Esophagus muscularis mucosa (tissue), 4 donors: ENCODE results near the gene GOLGA7B. TPM values are rescaled to one million over a fixed set of nuclear protein-coding genes. Genes with fewer than 3 reads are reported as not detected.

ENCODE experiments used
- DNase-seq: peaks from one replicate; pipeline ENCODE4 v3.0.0-alpha.2; 2017; ENCODE audit errors: extremely low spot score
- H3K27ac ChIP-seq, 4 donors: fragments of 200-600 bp; sonication (generic); replicated peaks in 1 of 4; 1 replicate in 3 of 4; 2 replicates in 1 of 4; pipeline ENCODE4 v1.5.1; 2016 to 2019; ENCODE audit warnings: mild to moderate bottlenecking in 1 of 4
- H3K27me3 ChIP-seq, 4 donors: fragments of 200-600 bp; sonication (generic); one replicate each; pipeline versions ENCODE4 v1.5.1 to v1.6.0; 2016 to 2019
- H3K36me3 ChIP-seq, 4 donors: fragments of 200-600 bp; sonication (generic); one replicate each; pipeline ENCODE4 v1.5.1; 2016 to 2019
- H3K4me1 ChIP-seq, 4 donors: fragments of 200-600 bp; sonication (generic); one replicate each; pipeline ENCODE4 v1.5.1; 2016 to 2019
- H3K4me3 ChIP-seq, 4 donors: fragments of 200-600 bp; sonication (generic); 1 replicate in 2 of 4; 2 replicates in 2 of 4; pipeline ENCODE4 v1.5.1; 2016 to 2019; ENCODE audit warnings: mild to moderate bottlenecking in 4 of 4, moderate library complexity in 1 of 4
- H3K9me3 ChIP-seq, 4 donors: fragments of 200-600 bp; sonication (generic); 1 replicate in 3 of 4; 2 replicates in 1 of 4; pipeline ENCODE4 v1.5.1; 2016 to 2019
- CTCF ChIP-seq, 3 experiments: fragments of 200-600 bp in 2 of 3; fragments of 450-650 bp in 1 of 3; sonication (generic) in 2 of 3; IDR thresholded peaks; one replicate each; pipeline ENCODE4 v1.5.1; 2017 to 2019; ENCODE audit warnings: antibody characterized with exemption in 3 of 3, mild to moderate bottlenecking in 2 of 3, moderate library complexity in 1 of 3
- EP300 ChIP-seq: sonication (generic); formaldehyde crosslinking; IDR thresholded peaks from one replicate; pipeline ENCODE4 v1.6.1; 2017; ENCODE audit warnings: antibody characterized with exemption
- POLR2A ChIP-seq: fragments of 450-650 bp; IDR thresholded peaks from one replicate; pipeline ENCODE4 v1.6.1; 2017; ENCODE audit warnings: antibody characterized with exemption, moderate library complexity, mild to moderate bottlenecking, low read depth
- POLR2AphosphoS5 ChIP-seq, 2 donors: sonication (generic); formaldehyde crosslinking; IDR thresholded peaks; one replicate each; pipeline ENCODE4 v1.6.1; 2017; ENCODE audit warnings: antibody characterized with exemption in 2 of 2
- WGBS: methylation state at CpG from one replicate; pipeline ENCODE4 v1.1.5; 2018; 5-methylcytosine and 5-hydroxymethylcytosine counted together
- intact Hi-C: fragments of 100-400 bp; cut with DNase I; formaldehyde crosslinking; loops from one replicate; pipeline ENCODE4 v1.15.1; 2023
- total RNA-seq, 4 donors: library from RNA; depleted of rRNA; stranded (reverse); fragments of >200 nt; gene quantifications; one replicate each; pipeline versions ENCODE4 v1.1.0 to v1.2.1, GENCODE V29; 2016

GOLGA7B gene
- total RNA-seq, 4 donors from 2014 or later: under 0.01 to 0.33 (median 0.18) TPM

GRCh38 chr10:97888641-97889262 is 39.1 kb downstream of the GOLGA7B start:
- Histone ChIP-seq H3K27me3 (peaks cover 0 to 27% (median 0%) of the 10 kb centered on the region in 4 donors), H3K4me3 (no peak overlapping the region), H3K36me3 (no peaks in the 10 kb centered on the region), H3K4me1 (peaks cover 0 to 8% (median 0%) of the 10 kb centered on the region in 4 donors), H3K27ac (no peak overlapping the region), H3K9me3 (no peaks in the 10 kb centered on the region)
- intact Hi-C loops: no loop called here
- WGBS: 40% methylated on average over 7 of the region's 12 CpGs
- TF ChIP-seq POLR2AphosphoS5 (IDR thresholded peaks at IDR 0.05) (no peak), POLR2A (no peak), EP300 (no peak), CTCF (IDR thresholded peaks at IDR 0.05) (no peak)
- DNase-seq: no peak

GRCh38 chr10:97889461-97890265 is 40.0 kb downstream of the GOLGA7B start:
- intact Hi-C loops: no loop called here
- Histone ChIP-seq H3K27ac (no peak overlapping the region), H3K36me3 (no peaks in the 10 kb centered on the region), H3K9me3 (no peaks in the 10 kb centered on the region), H3K27me3 (peaks cover 0 to 31% (median 0%) of the 10 kb centered on the region in 4 donors), H3K4me3 (no peak overlapping the region), H3K4me1 (peaks cover 0 to 8% (median 0%) of the 10 kb centered on the region in 4 donors)
- DNase-seq: no peak
- 49% methylated on average over 10 of the region's 18 CpGs for WGBS
- TF ChIP-seq POLR2AphosphoS5 (IDR thresholded peaks at IDR 0.05) (no peak), POLR2A (no peak), CTCF (IDR thresholded peaks at IDR 0.05) (no peak), EP300 (no peak)

- TF ChIP-seq POLR2A (no peak), EP300 (no peak), POLR2AphosphoS5 (IDR thresholded peaks at IDR 0.05) (no peak), CTCF (IDR thresholded peaks at IDR 0.05) (no peak)
- Histone ChIP-seq H3K36me3 (no peaks in the 10 kb centered on the region), H3K27me3 (peaks cover 0 to 50% (median 0%) of the 10 kb centered on the region in 4 donors), H3K4me1 (peaks cover 0 to 8% (median 2%) of the 10 kb centered on the region in 4 donors), H3K27ac (no peak overlapping the region), H3K4me3 (no peak overlapping the region), H3K9me3 (no peaks in the 10 kb centered on the region)
- WGBS: 79% methylated on average over 15 of the region's 17 CpGs
- no peak for DNase-seq
- intact Hi-C loops: no loop called here
These were observed 42.0 kb downstream of the GOLGA7B start for GRCh38 chr10:97891497-97892167.

GRCh38 chr10:97892506-97892905 is 42.9 kb downstream of the GOLGA7B start:
- Histone ChIP-seq H3K36me3 (no peaks in the 10 kb centered on the region), H3K4me1 (peaks cover 0 to 8% (median 2%) of the 10 kb centered on the region in 4 donors), H3K27me3 (peaks cover 0 to 55% (median 0%) of the 10 kb centered on the region in 4 donors), H3K27ac (no peak overlapping the region), H3K9me3 (no peaks in the 10 kb centered on the region), H3K4me3 (no peak overlapping the region)
- DNase-seq: no peak
- no peak for TF ChIP-seq CTCF (IDR thresholded peaks at IDR 0.05)
- TF ChIP-seq POLR2AphosphoS5 (IDR thresholded peaks at IDR 0.05): no peak
- TF ChIP-seq EP300: no peak
- no peak for TF ChIP-seq POLR2A
- intact Hi-C loops: no loop called here
- 100% methylated on average over 2 of the region's 2 CpGs for WGBS
